ENCODE measurements around the gene PFDN2.
A peak's percentile ranks its signal among the peaks of the same experiment; 100 is the strongest.

PFDN2 gene

DNA sequence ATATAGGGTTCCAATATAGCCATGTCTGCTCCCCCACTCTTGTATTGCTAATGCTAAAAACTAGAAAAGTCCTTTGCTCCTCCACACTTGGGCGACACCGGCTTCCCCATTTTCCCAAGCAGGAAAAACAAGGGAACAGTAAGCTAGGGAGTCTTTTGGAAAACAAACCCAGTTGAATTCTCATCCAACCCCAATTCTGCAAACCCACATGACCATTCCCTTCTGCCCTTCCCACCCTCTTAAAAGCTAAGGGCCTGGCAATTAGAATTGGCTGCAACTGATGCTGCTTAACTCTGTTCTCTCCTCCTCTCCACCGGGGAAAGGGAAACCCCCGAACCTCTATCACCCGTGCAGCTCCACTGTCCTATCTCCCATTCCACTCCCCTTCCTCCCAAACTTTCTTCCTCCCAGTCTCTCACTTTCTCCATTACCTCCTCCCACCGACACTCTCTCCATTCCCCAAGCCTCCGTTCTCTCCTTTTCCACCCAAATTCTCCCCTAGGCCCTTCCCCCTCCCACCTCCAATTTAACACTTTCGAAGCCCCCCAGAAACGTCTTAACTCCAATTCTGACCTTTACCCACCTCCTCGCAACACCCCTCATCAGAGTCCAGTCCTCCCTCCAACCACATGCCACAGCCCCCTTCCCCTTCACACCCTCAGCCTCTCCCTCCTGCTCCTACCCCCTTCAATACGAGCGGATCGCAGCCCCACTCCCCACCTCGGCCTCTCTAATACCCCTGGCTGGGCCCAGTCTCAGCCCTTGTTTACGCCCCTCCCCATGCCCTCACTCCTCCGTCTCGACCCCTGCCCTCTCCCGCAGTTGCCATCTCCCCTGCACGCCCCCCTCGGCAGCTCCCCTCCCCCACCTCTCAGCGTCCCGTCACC, 13.9 kb upstream of the PFDN2 start:
- H3K27ac ChIP-seq (replicated peaks; ENCODE audit: low read length) = peak overlapping the region; percentile 88
- H3K4me3 ChIP-seq (ENCODE audit: low read length in 2 of 2) = peak overlapping the region; percentile 74 to 94
- peak overlapping the region; percentile 78 for H2AFZ ChIP-seq (ENCODE audit: low read length)
- H4K91ac ChIP-seq (ENCODE audit: low read depth, low read length, poor library complexity) = no peak overlapping the region
- peak overlapping the region; percentile 94 for H3K9ac ChIP-seq (ENCODE audit: low read depth, low read length, poor library complexity)
- H3K27me3 ChIP-seq (ENCODE audit: control insufficient read depth in 3 of 3, insufficient read depth in 3 of 3, low read depth in 1 of 3, low read length in 3 of 3) = no peaks in the 10 kb centered on the region
- H3K4ac ChIP-seq (ENCODE audit: low read length) = no peak overlapping the region
- H3K36me3 ChIP-seq (replicated peaks in 1 of 2; ENCODE audit: control insufficient read depth in 2 of 2, insufficient read depth in 2 of 2, low read length in 2 of 2) = peaks cover 14 to 39% of the 10 kb centered on the region in 2 donors
- peaks cover 3 to 15% of the 10 kb centered on the region in 2 donors for H3K4me1 ChIP-seq (ENCODE audit: control insufficient read depth in 2 of 2, insufficient read depth in 1 of 2, low read depth in 1 of 2, low read length in 2 of 2)
- H2BK15ac ChIP-seq (ENCODE audit: low read length) = no peak overlapping the region
- peak overlapping the region; percentile 93 for H3K18ac ChIP-seq (ENCODE audit: low read length)
- peak overlapping the region; percentile 94 for H3K23ac ChIP-seq (ENCODE audit: low read depth, low read length, poor library complexity)
- no peak overlapping the region for H4K8ac ChIP-seq (ENCODE audit: low read depth, low read length)
- H3K9me3 ChIP-seq (replicated peaks in 1 of 2; ENCODE audit: control insufficient read depth in 2 of 2, insufficient read depth in 1 of 2, low read depth in 1 of 2, low read length in 2 of 2) = no peaks in the 10 kb centered on the region
- peak overlapping the region; percentile 83 for H3K4me2 ChIP-seq (ENCODE audit: insufficient read depth, low read length, poor library complexity, severe bottlenecking)
- DNase-seq (ENCODE audit: low spot score) = no peak
- peaks cover 5% of the 10 kb centered on the region for H3K79me1 ChIP-seq (ENCODE audit: low read depth, low read length)
- no CpG with 5 or more reads among the region's 22 CpGs for WGBS, 2 donors (ENCODE audit: extremely low coverage in 2 of 2, insufficient read length in 2 of 2, insufficient replicate concordance in 1 of 2)
- no peak overlapping the region for H2BK120ac ChIP-seq (ENCODE audit: low read depth, low read length)
- H2BK5ac ChIP-seq (ENCODE audit: low read length) = peak overlapping the region; percentile 84
- H3K14ac ChIP-seq (ENCODE audit: low read length) = peak overlapping the region; percentile 72
- H2AK5ac ChIP-seq (ENCODE audit: low read depth, low read length) = peak overlapping the region; percentile 82
- H2BK12ac ChIP-seq (ENCODE audit: low read length) = no peak overlapping the region

- no CpG with 5 or more reads among the region's 1 CpG for WGBS, 2 donors (ENCODE audit: extremely low coverage in 2 of 2, insufficient read length in 2 of 2, insufficient replicate concordance in 1 of 2)
- peaks cover 19 to 50% of the 10 kb centered on the region in 2 donors for H3K36me3 ChIP-seq (replicated peaks in 1 of 2; ENCODE audit: control insufficient read depth in 2 of 2, insufficient read depth in 2 of 2, low read length in 2 of 2)
- H3K4me3 ChIP-seq (ENCODE audit: low read length in 2 of 2) = no peak overlapping the region
Measured at GRCh38 chr1:161130266-161130665, 12.4 kb upstream of the PFDN2 start.

DNA sequence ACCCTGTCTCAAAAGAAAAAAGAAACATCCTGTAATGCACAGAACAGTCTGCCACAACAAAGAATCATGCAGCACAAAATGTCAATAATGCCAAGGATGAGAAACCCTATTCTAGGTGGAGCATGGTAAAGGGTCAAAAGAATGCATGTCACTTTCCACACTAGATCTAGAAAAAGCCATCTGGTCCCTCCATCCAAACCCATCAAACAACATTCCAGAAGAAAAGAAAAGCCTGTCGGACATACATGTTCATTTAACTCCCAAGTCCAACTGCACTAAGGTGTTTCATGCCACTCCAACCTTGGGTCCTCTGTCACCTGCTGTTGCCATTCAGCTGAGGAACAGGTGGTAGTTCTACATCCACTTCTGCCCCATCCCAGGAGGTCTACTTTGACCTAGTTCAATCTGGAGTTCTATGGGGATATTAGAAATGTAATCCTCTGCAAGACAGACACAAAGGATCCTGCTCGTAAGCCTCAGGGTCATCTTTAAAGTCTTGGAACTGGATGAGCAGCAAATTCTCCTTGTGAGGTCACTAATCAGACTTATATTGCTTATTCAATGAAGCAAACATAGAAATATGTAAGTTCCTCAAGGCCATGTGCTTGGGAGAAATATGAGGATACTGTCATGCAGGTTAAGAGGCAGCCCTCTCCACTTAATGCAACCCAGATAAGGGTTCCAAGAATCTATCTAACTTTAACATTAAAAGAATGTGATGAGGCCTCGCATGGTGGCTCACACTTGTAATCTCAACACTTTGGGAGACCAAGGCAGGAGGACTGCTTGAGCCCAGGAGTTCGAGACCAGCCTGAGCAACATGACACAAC, 11.0 kb upstream of the PFDN2 start:
- H3K4me3 ChIP-seq (ENCODE audit: low read length in 2 of 2) = no peak overlapping the region
- no peaks in the 10 kb centered on the region for H3K27me3 ChIP-seq (ENCODE audit: control insufficient read depth in 3 of 3, insufficient read depth in 3 of 3, low read depth in 1 of 3, low read length in 3 of 3)
- H2AK5ac ChIP-seq (ENCODE audit: low read depth, low read length) = no peak overlapping the region
- no peak overlapping the region for H3K4me2 ChIP-seq (ENCODE audit: insufficient read depth, low read length, poor library complexity, severe bottlenecking)
- no peak overlapping the region for H2BK12ac ChIP-seq (ENCODE audit: low read length)
- no peak overlapping the region for H2AFZ ChIP-seq (ENCODE audit: low read length)
- H2BK5ac ChIP-seq (ENCODE audit: low read length) = no peak overlapping the region
- H2BK120ac ChIP-seq (ENCODE audit: low read depth, low read length) = no peak overlapping the region
- H3K18ac ChIP-seq (ENCODE audit: low read length) = no peak overlapping the region
- DNase-seq (ENCODE audit: low spot score) = no peak
- H3K36me3 ChIP-seq (replicated peaks in 1 of 2; ENCODE audit: control insufficient read depth in 2 of 2, insufficient read depth in 2 of 2, low read length in 2 of 2) = peaks cover 25 to 65% of the 10 kb centered on the region in 2 donors
- peaks cover 5% of the 10 kb centered on the region for H3K79me1 ChIP-seq (ENCODE audit: low read depth, low read length)
- no peaks in the 10 kb centered on the region for H3K9me3 ChIP-seq (replicated peaks in 1 of 2; ENCODE audit: control insufficient read depth in 2 of 2, insufficient read depth in 1 of 2, low read depth in 1 of 2, low read length in 2 of 2)
- H3K14ac ChIP-seq (ENCODE audit: low read length) = no peak overlapping the region
- H3K4ac ChIP-seq (ENCODE audit: low read length) = no peak overlapping the region
- H4K91ac ChIP-seq (ENCODE audit: low read depth, low read length, poor library complexity) = no peak overlapping the region
- no peak overlapping the region for H3K9ac ChIP-seq (ENCODE audit: low read depth, low read length, poor library complexity)
- H4K8ac ChIP-seq (ENCODE audit: low read depth, low read length) = no peak overlapping the region
- H3K27ac ChIP-seq (replicated peaks; ENCODE audit: low read length) = no peak overlapping the region
- no peak overlapping the region for H2BK15ac ChIP-seq (ENCODE audit: low read length)
- H3K23ac ChIP-seq (ENCODE audit: low read depth, low read length, poor library complexity) = no peak overlapping the region
- no CpG with 5 or more reads among the region's 4 CpGs for WGBS, 2 donors (ENCODE audit: extremely low coverage in 2 of 2, insufficient read length in 2 of 2, insufficient replicate concordance in 1 of 2)
- H3K4me1 ChIP-seq (ENCODE audit: control insufficient read depth in 2 of 2, insufficient read depth in 1 of 2, low read depth in 1 of 2, low read length in 2 of 2) = peaks cover 3 to 15% of the 10 kb centered on the region in 2 donors

More at GRCh38 chr1:161130266-161130665, 12.4 kb upstream of the PFDN2 start:
- H2BK12ac ChIP-seq (ENCODE audit: low read length) = no peak overlapping the region
- peaks cover 3 to 15% of the 10 kb centered on the region in 2 donors for H3K4me1 ChIP-seq (ENCODE audit: control insufficient read depth in 2 of 2, insufficient read depth in 1 of 2, low read depth in 1 of 2, low read length in 2 of 2)
- H3K27me3 ChIP-seq (ENCODE audit: control insufficient read depth in 3 of 3, insufficient read depth in 3 of 3, low read depth in 1 of 3, low read length in 3 of 3) = no peaks in the 10 kb centered on the region
- no peak overlapping the region for H3K4ac ChIP-seq (ENCODE audit: low read length)
- no peaks in the 10 kb centered on the region for H3K9me3 ChIP-seq (replicated peaks in 1 of 2; ENCODE audit: control insufficient read depth in 2 of 2, insufficient read depth in 1 of 2, low read depth in 1 of 2, low read length in 2 of 2)
- no peak overlapping the region for H3K4me2 ChIP-seq (ENCODE audit: insufficient read depth, low read length, poor library complexity, severe bottlenecking)
- no peak for DNase-seq (ENCODE audit: low spot score)
- H2BK15ac ChIP-seq (ENCODE audit: low read length) = no peak overlapping the region
- H3K14ac ChIP-seq (ENCODE audit: low read length) = no peak overlapping the region
- H4K8ac ChIP-seq (ENCODE audit: low read depth, low read length) = no peak overlapping the region
- no peak overlapping the region for H2AK5ac ChIP-seq (ENCODE audit: low read depth, low read length)
- H4K91ac ChIP-seq (ENCODE audit: low read depth, low read length, poor library complexity) = no peak overlapping the region
- H3K9ac ChIP-seq (ENCODE audit: low read depth, low read length, poor library complexity) = no peak overlapping the region
- H2BK5ac ChIP-seq (ENCODE audit: low read length) = no peak overlapping the region
- H3K23ac ChIP-seq (ENCODE audit: low read depth, low read length, poor library complexity) = no peak overlapping the region
- H2BK120ac ChIP-seq (ENCODE audit: low read depth, low read length) = no peak overlapping the region
- H2AFZ ChIP-seq (ENCODE audit: low read length) = no peak overlapping the region
- H3K27ac ChIP-seq (replicated peaks; ENCODE audit: low read length) = no peak overlapping the region
- no peak overlapping the region for H3K18ac ChIP-seq (ENCODE audit: low read length)
- H3K79me1 ChIP-seq (ENCODE audit: low read depth, low read length) = peaks cover 5% of the 10 kb centered on the region

DNA sequence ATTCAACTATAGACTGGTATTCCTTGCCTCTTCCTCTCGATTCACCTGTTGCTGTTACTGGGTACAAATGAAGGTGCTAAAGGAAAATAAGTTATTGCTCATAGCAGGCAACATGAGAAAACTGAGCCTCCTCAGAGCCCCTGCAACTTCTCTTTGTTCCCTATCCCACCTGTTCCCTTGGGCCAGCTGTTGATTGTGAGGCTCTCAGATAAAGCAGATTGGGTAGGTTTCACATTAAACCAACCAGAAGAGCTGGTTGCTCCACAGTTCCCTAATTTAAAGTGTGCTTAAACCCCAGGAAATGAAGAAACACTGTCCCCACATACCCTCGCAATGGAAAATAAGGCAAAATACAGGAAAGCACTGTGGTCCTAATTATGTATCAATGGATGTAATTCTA, 9.8 kb upstream of the PFDN2 start:
- Histone ChIP-seq H3K27me3 (ENCODE audit: control insufficient read depth in 3 of 3, insufficient read depth in 3 of 3, low read depth in 1 of 3, low read length in 3 of 3) (no peaks in the 10 kb centered on the region), H3K18ac (ENCODE audit: low read length) (no peak overlapping the region), H3K4me2 (ENCODE audit: insufficient read depth, low read length, poor library complexity, severe bottlenecking) (no peak overlapping the region), H3K27ac (replicated peaks; ENCODE audit: low read length) (no peak overlapping the region), H3K9ac (ENCODE audit: low read depth, low read length, poor library complexity) (no peak overlapping the region), H3K4ac (ENCODE audit: low read length) (no peak overlapping the region), H2BK12ac (ENCODE audit: low read length) (no peak overlapping the region), H2AFZ (ENCODE audit: low read length) (no peak overlapping the region), H3K36me3 (replicated peaks in 1 of 2; ENCODE audit: control insufficient read depth in 2 of 2, insufficient read depth in 2 of 2, low read length in 2 of 2) (peaks cover 33 to 75% of the 10 kb centered on the region in 2 donors), H2BK15ac (ENCODE audit: low read length) (no peak overlapping the region), H3K9me3 (replicated peaks in 1 of 2; ENCODE audit: control insufficient read depth in 2 of 2, insufficient read depth in 1 of 2, low read depth in 1 of 2, low read length in 2 of 2) (no peaks in the 10 kb centered on the region), H3K4me1 (ENCODE audit: control insufficient read depth in 2 of 2, insufficient read depth in 1 of 2, low read depth in 1 of 2, low read length in 2 of 2) (peaks cover 0 to 11% of the 10 kb centered on the region in 2 donors), H4K8ac (ENCODE audit: low read depth, low read length) (no peak overlapping the region), H2BK5ac (ENCODE audit: low read length) (no peak overlapping the region), H2BK120ac (ENCODE audit: low read depth, low read length) (no peak overlapping the region), H3K23ac (ENCODE audit: low read depth, low read length, poor library complexity) (no peak overlapping the region), H3K14ac (ENCODE audit: low read length) (no peak overlapping the region), H2AK5ac (ENCODE audit: low read depth, low read length) (no peak overlapping the region), H3K79me1 (ENCODE audit: low read depth, low read length) (peaks cover 5% of the 10 kb centered on the region), H4K91ac (ENCODE audit: low read depth, low read length, poor library complexity) (no peak overlapping the region), H3K4me3 (ENCODE audit: low read length in 2 of 2) (no peak overlapping the region)
- no CpG with 5 or more reads among the region's 2 CpGs for WGBS, 2 donors (ENCODE audit: extremely low coverage in 2 of 2, insufficient read length in 2 of 2, insufficient replicate concordance in 1 of 2)
- no peak for DNase-seq (ENCODE audit: low spot score)

Measured in neuronal stem cell (in vitro differentiated cells).